Kidney (tissue), 14 donors: Measurements from ENCODE around the gene INVS. TPM values are rescaled to one million over a fixed set of nuclear protein-coding genes. Genes with fewer than 3 reads are reported as not detected.
"Not testable (repeated sequence)": the region's sequence is repeated elsewhere in the genome, so short reads cannot be mapped to it uniquely, and the experiment has no call there.

Experiments
- DNase-seq, 5 donors: peaks; one replicate each; pipeline ENCODE4 v3.0.0-alpha.2; 2013 to 2020
- FAIRE-seq: peaks from 2 replicates; lab custom pipeline; 2012; peaks lifted over from hg19 to GRCh38; lab: Jason Lieb, UNC
- H3K27ac ChIP-seq, 2 donors: one replicate each; pipeline ENCODE4 v1.7.0; 2013; ENCODE audit warnings: low read depth in 2 of 2, low read length in 2 of 2, inconsistent platforms in 1 of 2
- H3K27me3 ChIP-seq: one replicate; pipeline ENCODE4 v1.7.1; 2013; ENCODE audit warnings: low read length, inconsistent platforms; ENCODE audit not compliant: control insufficient read depth, insufficient read depth
- H3K36me3 ChIP-seq, 3 donors: one replicate each; pipeline versions ENCODE4 v1.7.0 to v1.7.1; 2013; ENCODE audit warnings: low read length in 3 of 3, control low read depth in 1 of 3, inconsistent platforms in 1 of 3; ENCODE audit not compliant: insufficient read depth in 3 of 3, control insufficient read depth in 2 of 3
- H3K4me1 ChIP-seq, 3 donors: one replicate each; pipeline versions ENCODE4 v1.7.0 to v1.7.1; 2013; ENCODE audit warnings: low read length in 3 of 3, inconsistent platforms in 1 of 3, low read depth in 1 of 3; ENCODE audit not compliant: control insufficient read depth in 2 of 3, insufficient read depth in 2 of 3
- H3K4me3 ChIP-seq, 3 donors: one replicate each; pipeline versions ENCODE4 v1.7.0 to v1.8.1; 2013; ENCODE audit warnings: low read length in 3 of 3, control low read depth in 1 of 3, inconsistent platforms in 1 of 3
- H3K9ac ChIP-seq, 3 donors: one replicate each; pipeline versions ENCODE4 v1.7.0 to v1.7.1; 2013; ENCODE audit warnings: low read length in 3 of 3, control low read depth in 1 of 3, inconsistent platforms in 1 of 3
- H3K9me3 ChIP-seq, 3 donors: one replicate each; pipeline versions ENCODE4 v1.7.0 to v1.7.1; 2013; ENCODE audit warnings: low read length in 3 of 3, control low read depth in 1 of 3, inconsistent platforms in 1 of 3; ENCODE audit not compliant: control insufficient read depth in 2 of 3, insufficient read depth in 1 of 3
- CTCF ChIP-seq: IDR thresholded peaks from 3 replicates; pipeline ENCODE4 v1.5.1; 2012; ENCODE audit warnings: mild to moderate bottlenecking, moderate library complexity, borderline replicate concordance; ENCODE audit not compliant: insufficient read depth; ENCODE audit errors: extremely low read depth
- intact Hi-C: fragments of 100-400 bp; cut with DNase I; formaldehyde crosslinking; loops from one replicate; pipeline ENCODE4 v1.11.1; 2022
- polyA plus RNA-seq: library from polyadenylated mRNA; stranded (reverse); fragments of 350-450 nt; fragmentation: Illumina TruSeq; extraction: RNeasy Lipid Tissue Mini Kit (QIAGEN cat#74804); gene quantifications from one replicate; pipeline ENCODE4 v1.2.3, GENCODE V29; 2014; ENCODE audit warnings: low read depth, low replicate concordance; ENCODE audit not compliant: insufficient read depth
- total RNA-seq: library from RNA; stranded (reverse); fragmentation: NEBNext Ultra II Directional; extraction: Animal tissue kit (Norgen Biotek cat#: 25700); gene quantifications from one replicate; pipeline ENCODE4 v1.2.1, GENCODE V29; 2021
- donor health status: control.
- donor health status: control.
- donor health status: control.
- donor health status: control.
- donor health status: control.
- donor health status: DM: yes; HTN: yes; CAD: no.
- donor health status: Normal renal cell carcinoma (clear cell type).

INVS gene
- total and polyA plus RNA-seq, 2 donors from 2014 or later: 7.1 to 19.7 TPM

- not testable (repeated sequence) for H3K36me3 ChIP-seq, H3K27ac ChIP-seq
Observed at GRCh38 chr9:100140303-100140702, 41.3 kb downstream of the INVS start.

GRCh38 chr9:100141862-100142261, 42.8 kb downstream of the INVS start:
- intact Hi-C loops, H3K36me3 ChIP-seq, H3K9ac ChIP-seq, H3K4me3 ChIP-seq, H3K27ac ChIP-seq, DNase-seq, H3K27me3 ChIP-seq, H3K4me1 ChIP-seq, FAIRE-seq, H3K9me3 ChIP-seq: not testable (repeated sequence)

More at GRCh38 chr9:100140303-100140702, 41.3 kb downstream of the INVS start:
- H3K9ac ChIP-seq, H3K9me3 ChIP-seq, FAIRE-seq, H3K27me3 ChIP-seq, intact Hi-C loops, H3K4me1 ChIP-seq, DNase-seq, H3K4me3 ChIP-seq: not testable (repeated sequence)

- intact Hi-C loops, H3K36me3 ChIP-seq, H3K9me3 ChIP-seq, H3K4me3 ChIP-seq, H3K27ac ChIP-seq, DNase-seq, FAIRE-seq, H3K27me3 ChIP-seq, H3K9ac ChIP-seq, H3K4me1 ChIP-seq: not testable (repeated sequence)
Observed at GRCh38 chr9:100145167-100145934, 46.3 kb downstream of the INVS start.

- H3K27ac ChIP-seq, H3K4me3 ChIP-seq, H3K9ac ChIP-seq, H3K36me3 ChIP-seq, intact Hi-C loops, H3K27me3 ChIP-seq, FAIRE-seq, H3K4me1 ChIP-seq, DNase-seq, H3K9me3 ChIP-seq: not testable (repeated sequence)
Observed at GRCh38 chr9:100145976-100146375, 46.9 kb downstream of the INVS start.

GRCh38 chr9:100150214-100150613, 51.2 kb downstream of the INVS start:
- no peak for FAIRE-seq
- H3K4me1 ChIP-seq: no peaks in the 10 kb centered on the region
- no peak for TF ChIP-seq CTCF
- no peak overlapping the region for H3K9ac ChIP-seq
- H3K27ac ChIP-seq: no peak overlapping the region
- H3K9me3 ChIP-seq: no peaks in the 10 kb centered on the region
- no peaks in the 10 kb centered on the region for H3K36me3 ChIP-seq
- no peaks in the 10 kb centered on the region for H3K27me3 ChIP-seq
- peak in 1 of 5 donors; percentile 17 for DNase-seq
- intact Hi-C loops: no loop called here
- H3K4me3 ChIP-seq: no peak overlapping the region
